Measurements from ENCODE around the gene HOXA5. TPM values are rescaled to one million over a fixed set of nuclear protein-coding genes. Genes with fewer than 3 reads are reported as not detected.

HOXA5 gene
- total RNA-seq, 2 donors from 2014 or later: not detected

DNA sequence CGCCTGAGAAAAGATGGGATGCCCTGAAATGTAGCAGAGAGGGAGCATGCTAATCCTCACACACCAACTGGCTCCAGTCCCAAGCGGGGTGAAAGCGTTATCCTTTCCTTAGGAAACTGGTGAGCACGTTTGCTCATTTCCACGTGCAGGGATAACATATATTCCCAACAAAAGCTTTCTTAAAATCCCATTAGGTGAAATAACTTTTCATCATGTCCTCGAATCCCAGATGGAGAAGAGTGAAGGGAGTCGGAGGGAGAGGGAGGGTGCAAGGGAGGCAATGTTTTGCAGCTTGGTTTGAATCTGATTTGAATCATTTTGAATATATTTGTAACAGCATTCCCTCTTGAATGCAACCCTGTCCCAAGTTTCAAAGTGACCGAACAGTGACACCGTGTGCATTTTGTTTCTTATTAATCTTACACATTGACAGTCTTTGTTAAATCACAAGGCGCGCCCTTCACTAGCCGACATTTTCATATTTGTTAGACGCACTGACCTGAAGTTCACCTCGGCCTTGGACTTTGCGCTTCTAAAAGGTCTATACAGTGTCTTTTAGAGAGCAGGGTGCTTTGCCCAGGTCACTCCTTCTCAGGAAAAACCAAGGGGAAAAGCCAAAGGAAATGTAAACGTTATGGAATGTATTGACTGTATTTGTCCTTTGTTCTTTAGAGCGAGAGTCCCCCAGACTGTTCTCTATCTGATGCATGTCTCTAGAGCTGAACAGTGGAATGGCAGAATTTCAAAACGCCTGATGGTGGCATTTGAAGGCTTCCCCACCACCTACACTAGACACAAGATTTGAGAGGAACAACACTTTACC is 9.9 kb downstream of the HOXA5 start:
- H3K9me3 Mint-ChIP-seq: no peaks in the 10 kb centered on the region
- ATAC-seq (replicated peaks): no peak
- H3K4me3 Mint-ChIP-seq: no peak overlapping the region
- H3K27ac Mint-ChIP-seq: peak overlapping the region; percentile 26
- H3K27me3 Mint-ChIP-seq: peaks cover 51% of the 10 kb centered on the region
- H3K36me3 Mint-ChIP-seq (ENCODE audit: low read depth): no peaks in the 10 kb centered on the region
- H3K4me1 Mint-ChIP-seq: peaks cover 11% of the 10 kb centered on the region

DNA sequence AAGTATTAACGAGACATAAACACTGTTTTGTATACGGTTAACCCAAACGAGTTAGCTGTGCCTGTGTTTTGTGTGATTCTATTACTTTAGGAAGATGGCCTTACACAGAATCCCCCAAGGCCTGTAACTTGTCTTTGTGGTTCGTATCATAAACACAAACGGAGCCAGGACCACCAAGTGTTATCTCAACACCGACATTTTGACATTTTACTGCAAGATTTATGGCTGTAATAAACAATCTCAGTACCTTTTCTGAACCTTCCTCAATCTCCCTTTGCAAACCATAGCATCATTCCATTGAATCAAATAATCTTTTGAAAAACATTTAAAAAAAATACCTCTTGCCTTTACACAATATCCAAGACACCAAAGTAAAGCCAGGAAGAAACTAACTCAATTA is 10.5 kb downstream of the HOXA5 start:
- Mint-ChIP-seq H3K27me3 (peaks cover 52% of the 10 kb centered on the region), H3K27ac (no peak overlapping the region), H3K9me3 (no peaks in the 10 kb centered on the region), H3K4me3 (no peak overlapping the region), H3K4me1 (peaks cover 11% of the 10 kb centered on the region), H3K36me3 (ENCODE audit: low read depth) (no peaks in the 10 kb centered on the region)
- no peak for ATAC-seq (replicated peaks)

DNA sequence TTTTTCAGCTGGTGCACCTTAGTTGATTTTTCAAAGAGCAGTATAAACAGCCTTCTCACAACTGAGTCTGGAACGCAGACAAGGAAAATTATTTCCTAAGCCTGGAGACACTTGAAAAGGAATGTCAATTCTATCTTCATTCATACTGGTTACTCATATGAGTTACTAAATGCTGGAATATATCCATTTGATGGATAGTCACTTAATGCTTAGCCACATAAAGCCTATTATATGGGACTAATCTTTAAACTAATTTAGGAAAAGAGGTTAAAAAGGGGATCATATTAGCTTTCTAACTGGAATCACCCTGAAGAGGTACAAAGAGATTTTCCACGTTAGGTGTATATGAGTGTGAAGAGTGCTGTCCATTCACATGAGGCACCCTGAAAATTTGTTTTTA is 11.3 kb downstream of the HOXA5 start:
- peaks cover 11% of the 10 kb centered on the region for H3K4me1 Mint-ChIP-seq
- H3K4me3 Mint-ChIP-seq: peak overlapping the region; percentile 21
- no peak overlapping the region for H3K27ac Mint-ChIP-seq
- ATAC-seq (replicated peaks): no peak
- H3K36me3 Mint-ChIP-seq (ENCODE audit: low read depth): no peaks in the 10 kb centered on the region
- H3K27me3 Mint-ChIP-seq: peaks cover 52% of the 10 kb centered on the region
- H3K9me3 Mint-ChIP-seq: no peaks in the 10 kb centered on the region

DNA sequence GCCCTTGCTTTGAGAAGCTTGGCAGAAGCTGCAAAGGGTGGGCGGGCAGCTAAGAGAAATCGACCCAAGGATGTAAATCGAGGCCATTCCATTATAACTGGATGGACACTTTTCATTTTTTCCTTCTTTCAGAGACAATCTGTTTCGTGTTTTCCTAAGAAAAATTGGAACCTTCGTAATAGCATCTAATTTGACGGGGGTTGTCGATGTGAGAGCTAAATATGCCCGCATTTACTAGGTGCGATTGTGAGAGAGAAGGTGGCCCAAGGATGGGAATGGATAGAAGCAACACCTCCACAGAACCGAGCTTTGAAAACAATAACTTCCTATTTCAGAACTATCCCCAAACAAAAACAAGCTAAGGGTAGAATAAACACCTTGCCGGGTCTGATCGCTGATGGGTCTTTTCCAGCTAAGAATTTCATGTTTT is 12.1 kb downstream of the HOXA5 start:
- Mint-ChIP-seq H3K36me3 (ENCODE audit: low read depth) (no peaks in the 10 kb centered on the region), H3K4me3 (peak overlapping the region; percentile 57), H3K27ac (no peak overlapping the region), H3K27me3 (peaks cover 57% of the 10 kb centered on the region), H3K9me3 (no peaks in the 10 kb centered on the region), H3K4me1 (peaks cover 11% of the 10 kb centered on the region)
- no peak for ATAC-seq (replicated peaks)

DNA sequence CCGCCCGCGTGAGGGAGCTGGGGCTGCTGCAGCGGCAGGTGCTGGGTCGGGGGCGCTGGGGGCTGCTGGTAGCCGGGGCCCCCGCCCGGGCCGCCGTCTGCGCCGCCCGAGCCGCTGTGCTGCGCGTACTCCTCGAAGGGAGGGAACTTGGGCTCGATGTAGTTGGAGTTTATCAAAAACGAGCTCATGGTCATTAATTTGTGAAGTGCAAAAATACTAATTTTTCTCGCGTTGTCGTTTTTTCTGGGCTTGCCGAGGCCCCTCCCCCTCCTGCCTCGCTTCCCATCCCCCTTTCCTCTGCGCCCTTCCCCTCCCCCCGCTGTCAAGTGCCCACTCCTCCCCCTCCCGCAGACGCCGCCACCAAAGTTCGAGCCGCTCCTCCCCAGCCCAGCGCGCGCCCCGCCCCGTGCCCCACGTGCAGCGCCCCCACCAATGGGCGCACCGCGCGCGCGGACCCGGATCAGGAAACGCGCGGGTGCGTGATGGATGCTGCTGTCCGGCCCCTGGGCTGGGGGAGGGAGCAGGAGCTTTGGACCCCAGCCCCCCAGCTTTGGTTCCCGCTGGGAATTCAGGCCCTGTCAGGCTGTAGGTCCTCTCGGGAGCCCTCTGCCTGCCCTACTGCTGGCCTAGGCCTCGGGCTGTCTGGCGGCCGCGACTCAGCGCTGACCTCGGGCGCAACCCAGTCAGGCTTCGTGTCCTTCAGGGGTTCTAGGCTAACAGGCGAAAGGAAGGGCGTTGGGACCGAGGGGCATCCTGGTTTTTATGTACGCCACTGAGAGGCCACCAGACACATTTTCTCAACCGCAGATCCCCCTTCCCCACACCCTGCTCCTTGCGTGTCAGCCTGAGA is 12.7 kb downstream of the HOXA5 start, which contains the start of gene HOXA4:
TSS of gene HOXA4 (minus strand) at position 218 of the 850 bp plus-strand sequence. CDS start at position 194, 24 bp downstream.
- Mint-ChIP-seq H3K27ac (no peak within 1 kb of the TSS), H3K4me3 (peak within 1 kb of the TSS; percentile 57), H3K27me3 (peaks cover 56% of the 10 kb centered on the region), H3K9me3 (no peaks in the 10 kb centered on the region), H3K36me3 (ENCODE audit: low read depth) (no peaks in the 10 kb centered on the region), H3K4me1 (peaks cover 11% of the 10 kb centered on the region)
- ATAC-seq (replicated peaks): peak; percentile 88

DNA sequence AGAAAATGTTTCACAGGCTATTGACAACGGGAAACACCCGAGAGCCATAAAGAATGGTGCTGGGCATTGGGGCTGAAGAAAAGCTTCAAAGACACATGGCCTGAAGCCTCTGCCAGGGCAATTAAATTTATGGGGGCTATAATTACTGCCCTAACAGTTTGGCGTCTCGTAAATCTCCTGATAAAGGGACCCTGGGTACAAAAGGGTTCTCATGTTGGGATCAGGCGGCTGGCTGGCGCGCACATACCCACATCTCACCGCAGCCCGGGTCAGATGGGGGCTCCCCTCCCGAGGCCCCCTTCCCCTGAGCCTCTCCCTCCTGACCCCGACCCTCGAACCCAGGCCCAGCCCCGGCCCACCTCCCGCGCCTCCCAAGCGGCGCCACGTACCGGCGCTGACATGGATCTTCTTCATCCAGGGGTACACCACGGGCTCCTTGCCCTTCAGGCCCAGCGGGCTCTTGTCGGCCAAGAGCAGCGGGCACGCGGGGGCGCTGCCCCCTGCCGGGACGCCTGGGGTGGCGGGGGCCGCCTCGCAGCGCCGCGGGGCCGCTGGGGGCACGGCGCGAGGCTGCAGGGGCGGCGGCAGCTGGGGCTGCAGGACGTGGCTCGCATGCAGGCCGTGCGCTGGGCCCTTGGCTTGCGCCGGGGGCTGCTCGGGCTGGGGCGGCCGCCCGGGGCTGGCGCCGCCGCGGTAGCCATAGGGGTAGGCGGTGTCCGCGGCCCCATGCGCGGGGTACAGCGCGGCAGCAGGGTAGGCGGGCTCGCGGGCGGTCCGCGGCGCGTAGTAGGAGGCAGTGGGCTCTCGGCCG is 13.5 kb downstream of the HOXA5 start:
- H3K4me3 Mint-ChIP-seq: no peak overlapping the region
- H3K36me3 Mint-ChIP-seq (ENCODE audit: low read depth): no peaks in the 10 kb centered on the region
- H3K27ac Mint-ChIP-seq: no peak overlapping the region
- H3K9me3 Mint-ChIP-seq: no peaks in the 10 kb centered on the region
- H3K4me1 Mint-ChIP-seq: peaks cover 11% of the 10 kb centered on the region
- ATAC-seq (replicated peaks): peak; percentile 24
- H3K27me3 Mint-ChIP-seq: peaks cover 57% of the 10 kb centered on the region

DNA sequence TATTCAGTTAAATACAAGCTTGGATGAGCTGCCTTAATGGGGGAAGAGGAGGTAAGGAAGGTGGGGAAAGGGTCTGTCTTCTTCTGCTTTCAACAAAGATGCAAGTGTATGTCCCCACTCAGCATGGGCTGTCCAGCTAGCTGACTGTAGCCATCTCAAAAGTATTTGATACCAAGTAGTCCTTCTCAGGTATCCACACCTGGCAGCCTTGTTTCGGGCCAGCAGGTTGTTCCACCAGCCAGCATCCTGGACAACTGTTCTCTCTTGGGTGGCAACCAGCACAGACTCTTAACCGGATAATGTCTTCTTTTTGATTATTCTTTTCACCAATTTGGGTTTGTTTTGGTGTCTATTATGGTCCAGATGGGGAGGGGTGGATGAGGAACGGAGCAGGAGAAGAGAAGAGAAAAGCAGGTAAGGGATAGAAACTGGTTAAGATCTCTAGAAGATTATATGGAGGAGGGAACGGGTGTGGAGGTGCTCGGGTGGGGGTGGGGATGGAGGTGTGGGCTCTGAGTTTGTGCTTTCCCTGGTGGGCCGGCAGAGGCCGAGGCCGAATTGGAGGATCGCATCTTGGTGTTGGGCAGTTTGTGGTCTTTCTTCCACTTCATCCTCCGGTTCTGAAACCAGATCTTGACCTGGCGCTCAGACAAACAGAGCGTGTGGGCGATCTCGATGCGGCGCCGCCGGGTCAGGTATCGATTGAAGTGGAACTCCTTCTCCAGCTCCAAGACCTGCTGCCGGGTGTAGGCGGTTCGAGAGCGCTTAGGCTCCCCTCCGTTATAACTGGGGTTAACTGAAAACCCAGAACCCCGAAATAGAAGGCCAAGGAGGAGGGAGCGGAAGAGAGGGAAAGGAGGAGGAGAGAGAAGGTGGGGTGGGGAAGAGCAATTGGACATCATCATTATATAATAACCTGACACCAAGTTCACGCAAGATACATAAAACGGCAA is 14.4 kb downstream of the HOXA5 start:
- H3K27ac Mint-ChIP-seq: no peak overlapping the region
- H3K4me1 Mint-ChIP-seq: peaks cover 3% of the 10 kb centered on the region
- no peak for ATAC-seq (replicated peaks)
- no peak overlapping the region for H3K4me3 Mint-ChIP-seq
- H3K36me3 Mint-ChIP-seq (ENCODE audit: low read depth): no peaks in the 10 kb centered on the region
- no peaks in the 10 kb centered on the region for H3K9me3 Mint-ChIP-seq
- H3K27me3 Mint-ChIP-seq: peaks cover 63% of the 10 kb centered on the region

DNA sequence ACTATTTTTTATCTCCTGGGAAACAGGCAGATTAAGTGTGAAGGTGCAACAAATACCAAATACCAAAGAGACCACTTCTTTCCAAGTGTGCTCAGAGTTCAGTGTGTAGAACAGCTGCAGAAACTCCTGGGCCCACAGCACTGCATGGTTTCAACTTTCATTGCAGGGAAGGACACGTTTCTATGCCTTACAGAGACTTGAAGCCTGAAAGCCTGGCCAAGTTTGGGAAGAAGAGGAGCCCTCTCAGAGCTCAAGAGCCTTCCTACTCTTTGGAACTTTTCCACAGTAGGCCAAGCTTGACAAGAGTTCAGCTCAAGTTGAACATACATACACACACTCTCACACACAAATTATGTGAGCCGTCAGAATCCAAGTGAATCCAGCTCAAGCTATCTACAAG is 15.4 kb downstream of the HOXA5 start:
- Mint-ChIP-seq H3K4me3 (no peak overlapping the region), H3K27me3 (peaks cover 59% of the 10 kb centered on the region), H3K36me3 (ENCODE audit: low read depth) (no peaks in the 10 kb centered on the region), H3K9me3 (no peaks in the 10 kb centered on the region), H3K27ac (no peak overlapping the region), H3K4me1 (no peaks in the 10 kb centered on the region)
- no peak for ATAC-seq (replicated peaks)

DNA sequence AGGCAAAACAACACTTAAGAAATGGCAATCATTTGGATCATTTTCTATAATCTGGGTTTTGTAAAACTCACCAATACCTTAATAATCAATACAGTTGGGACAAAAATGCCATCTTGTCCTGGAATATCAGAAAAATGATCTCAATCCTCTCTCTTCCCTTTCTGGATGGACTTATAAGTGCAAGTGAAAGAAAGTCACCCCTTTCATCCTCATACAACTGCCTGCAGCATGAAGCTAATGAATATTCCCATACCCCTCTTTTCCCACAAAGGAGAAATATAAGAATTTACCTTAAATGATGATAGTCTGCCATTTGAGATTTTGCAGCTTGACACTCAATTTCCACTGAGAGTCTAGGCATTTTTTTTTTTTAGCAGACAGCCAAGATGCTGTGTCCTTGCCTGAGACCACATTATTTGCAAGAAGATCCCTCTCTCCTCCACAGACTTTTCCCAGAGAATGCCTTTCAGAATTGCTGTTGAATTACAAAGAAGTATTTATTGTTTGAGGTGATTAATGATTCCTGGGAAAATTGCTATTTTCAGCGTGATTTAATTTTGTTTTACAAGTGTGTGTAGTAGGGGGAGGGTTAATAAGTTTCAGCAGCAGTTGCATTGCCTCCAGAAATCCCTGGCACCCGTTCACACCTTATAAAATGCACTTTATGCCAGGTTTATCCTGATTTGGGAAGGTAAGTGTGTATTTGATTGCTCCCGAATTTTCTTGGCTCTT is 16.7 kb downstream of the HOXA5 start:
- no peaks in the 10 kb centered on the region for H3K4me1 Mint-ChIP-seq
- no peak for ATAC-seq (replicated peaks)
- H3K27me3 Mint-ChIP-seq: peaks cover 54% of the 10 kb centered on the region
- H3K27ac Mint-ChIP-seq: no peak overlapping the region
- no peaks in the 10 kb centered on the region for H3K36me3 Mint-ChIP-seq (ENCODE audit: low read depth)
- H3K4me3 Mint-ChIP-seq: no peak overlapping the region
- no peaks in the 10 kb centered on the region for H3K9me3 Mint-ChIP-seq

DNA sequence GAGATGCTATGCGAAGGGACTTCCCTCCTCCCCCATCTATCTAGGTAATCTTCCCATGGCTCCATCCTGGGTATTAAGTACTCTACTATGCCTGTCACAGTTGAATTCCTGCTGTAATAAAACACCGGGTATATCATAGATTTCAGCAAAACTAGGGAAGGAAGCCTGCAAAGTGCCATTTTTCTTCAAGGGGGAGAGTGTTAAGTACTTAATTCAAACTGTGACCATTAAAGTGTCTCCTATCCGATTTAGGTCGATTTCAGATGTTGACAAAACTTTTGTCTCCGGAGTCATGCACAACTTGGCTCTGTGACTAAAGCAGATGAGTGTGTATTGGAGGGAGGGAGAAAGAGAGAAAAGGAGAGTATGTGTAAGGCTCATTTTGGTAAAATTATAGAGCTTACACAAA is 17.5 kb downstream of the HOXA5 start:
- Mint-ChIP-seq H3K4me1 (no peaks in the 10 kb centered on the region), H3K4me3 (no peak overlapping the region), H3K36me3 (ENCODE audit: low read depth) (no peaks in the 10 kb centered on the region), H3K27me3 (peaks cover 52% of the 10 kb centered on the region), H3K9me3 (no peaks in the 10 kb centered on the region), H3K27ac (no peak overlapping the region)
- no peak for ATAC-seq (replicated peaks)

DNA sequence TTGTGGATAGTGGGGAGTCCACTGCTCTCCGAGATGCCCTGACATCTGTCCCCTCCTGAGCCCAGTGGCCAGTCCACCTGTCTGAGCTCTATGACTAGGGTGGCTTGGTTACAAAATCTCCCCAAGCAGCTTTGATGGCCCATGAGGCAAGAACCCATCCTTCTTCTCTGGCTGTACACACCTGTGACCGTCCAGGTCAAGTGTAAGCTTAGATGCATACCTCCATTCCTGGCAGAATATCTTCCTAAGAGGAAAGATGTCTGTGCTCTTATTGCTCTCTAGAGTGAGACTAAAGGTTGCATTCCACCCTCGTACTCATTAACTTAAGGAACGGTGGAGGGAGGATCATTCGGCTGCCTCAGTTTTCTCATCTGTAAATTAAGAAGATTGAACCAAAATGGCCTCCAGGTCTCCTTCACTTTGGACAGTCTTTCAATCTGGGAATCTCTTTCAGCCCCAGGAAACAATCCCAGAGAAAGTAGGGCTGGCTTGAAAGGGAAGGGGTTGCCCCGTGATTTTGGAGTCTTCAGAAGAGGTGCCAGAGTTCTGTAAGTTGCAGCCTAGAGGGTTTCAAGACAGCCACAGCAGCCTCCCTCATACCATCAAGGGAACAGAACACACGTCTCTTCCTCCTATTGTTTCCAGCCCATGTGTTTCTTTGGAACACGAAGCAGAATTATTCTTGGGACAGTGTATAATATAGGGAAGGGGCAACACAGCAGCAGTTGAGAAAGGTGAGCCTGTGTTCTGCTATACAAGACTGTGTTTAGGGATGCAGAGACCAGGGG is 18.4 kb downstream of the HOXA5 start:
- Mint-ChIP-seq H3K36me3 (ENCODE audit: low read depth) (no peaks in the 10 kb centered on the region), H3K9me3 (no peaks in the 10 kb centered on the region), H3K27me3 (peaks cover 52% of the 10 kb centered on the region), H3K4me1 (no peaks in the 10 kb centered on the region), H3K4me3 (no peak overlapping the region), H3K27ac (no peak overlapping the region)
- no peak for ATAC-seq (replicated peaks)

DNA sequence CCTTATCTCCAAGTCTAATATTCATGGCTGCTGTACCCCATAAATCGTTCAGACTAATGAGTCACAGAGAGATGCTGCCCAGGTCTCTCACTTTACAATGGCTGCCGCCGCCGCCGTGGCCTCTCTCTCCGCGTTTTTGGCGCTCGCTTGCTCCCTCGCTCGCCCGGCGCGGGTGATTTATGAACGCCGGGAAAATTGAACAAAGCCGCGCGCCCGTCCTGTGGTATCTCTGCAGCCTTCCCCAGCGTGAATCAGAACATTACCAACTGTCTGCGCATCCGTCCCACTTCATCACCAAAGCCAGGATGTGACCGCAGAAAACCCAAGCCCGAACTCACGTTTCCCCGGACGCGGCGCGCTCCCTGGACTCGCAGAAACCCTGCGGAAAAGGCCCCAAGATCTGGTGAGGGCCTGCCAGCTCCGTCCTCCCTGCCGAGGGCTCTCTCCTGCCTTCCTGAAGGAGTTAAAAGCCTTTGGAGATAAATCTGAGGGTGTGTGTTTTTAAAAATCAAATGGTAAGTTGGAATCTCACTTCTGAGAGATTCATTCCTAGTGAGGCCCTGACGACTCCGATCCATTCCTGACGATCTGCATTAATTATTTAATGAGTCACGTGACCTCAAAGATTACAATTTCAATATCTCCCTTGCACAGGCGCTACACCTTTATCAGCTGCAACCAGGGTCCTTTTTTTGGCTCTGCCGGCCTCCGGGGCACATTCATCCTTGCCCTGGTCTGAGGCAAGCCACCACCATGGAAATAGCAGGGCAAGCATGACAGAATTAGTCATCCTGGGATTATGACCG is 19.2 kb downstream of the HOXA5 start:
- no peak for ATAC-seq (replicated peaks)
- no peaks in the 10 kb centered on the region for H3K36me3 Mint-ChIP-seq (ENCODE audit: low read depth)
- H3K4me1 Mint-ChIP-seq: no peaks in the 10 kb centered on the region
- no peaks in the 10 kb centered on the region for H3K9me3 Mint-ChIP-seq
- H3K27me3 Mint-ChIP-seq: peaks cover 49% of the 10 kb centered on the region
- H3K27ac Mint-ChIP-seq: no peak overlapping the region
- no peak overlapping the region for H3K4me3 Mint-ChIP-seq

Measured in activated T-helper 17 cell treated with anti-CD3 and anti-CD28 coated beads, Interleukin-2, amount 50 U/mL, for 72 hours (primary cell).